Loucy (cell line): ENCODE measurements around the gene TRMU.

Experiments
- H2AFZ ChIP-seq: fragments of 200-600 bp; sonication (generic); 2 replicates; pipeline ENCODE4 v1.6.0; 2016; ENCODE audit warnings: antibody characterized with exemption, mild to moderate bottlenecking, low read length, moderate library complexity
- H3F3A ChIP-seq: fragments of 200-600 bp; 2 replicates; pipeline ENCODE4 v1.6.0; 2016; ENCODE audit warnings: antibody characterized with exemption, low read depth, mild to moderate bottlenecking
- H3K27me3 ChIP-seq: fragments of 200-600 bp; sonication (generic); 2 replicates; pipeline ENCODE4 v1.6.1; 2014; ENCODE audit warnings: low read length, mild to moderate bottlenecking; ENCODE audit not compliant: insufficient read depth, poor library complexity, severe bottlenecking
- H3K36me3 ChIP-seq: fragments of 200-600 bp; sonication (generic); 2 replicates; pipeline ENCODE4 v1.6.1; 2016; ENCODE audit warnings: low read length; ENCODE audit not compliant: insufficient read depth
- H3K4me1 ChIP-seq: fragments of 200-600 bp; sonication (generic); 2 replicates; pipeline ENCODE4 v1.5.1; 2014; ENCODE audit warnings: low read length, mild to moderate bottlenecking; ENCODE audit not compliant: insufficient read depth, poor library complexity, severe bottlenecking
- H3K4me2 ChIP-seq: fragments of 200-600 bp; sonication (generic); 2 replicates; pipeline ENCODE4 v1.6.0; 2014; ENCODE audit warnings: antibody characterized with exemption, low read length, low read depth, mild to moderate bottlenecking; ENCODE audit not compliant: poor library complexity, severe bottlenecking
- H3K4me3 ChIP-seq: fragments of 200-600 bp; sonication (generic); 2 replicates; pipeline ENCODE4 v1.5.1; 2014; ENCODE audit warnings: low read length, mild to moderate bottlenecking, mixed read lengths; ENCODE audit not compliant: poor library complexity, severe bottlenecking
- H3K79me2 ChIP-seq: fragments of 200-600 bp; sonication (generic); 2 replicates; pipeline ENCODE4 v1.6.1; 2014; ENCODE audit warnings: low read length; ENCODE audit not compliant: insufficient read depth
- H3K9ac ChIP-seq: fragments of 200-600 bp; sonication (generic); 2 replicates; pipeline ENCODE4 v1.6.0; 2014; ENCODE audit warnings: mild to moderate bottlenecking, low read depth, low read length, moderate library complexity; ENCODE audit not compliant: poor library complexity, severe bottlenecking
- H3K9me2 ChIP-seq: fragments of 200-600 bp; sonication (generic); replicated peaks from 2 replicates; pipeline ENCODE4 v1.6.1; 2016; ENCODE audit warnings: low read depth, low read length, mixed read lengths
- H3K9me3 ChIP-seq: fragments of 200-600 bp; sonication (generic); 2 replicates; pipeline ENCODE4 v1.6.1; 2014; ENCODE audit warnings: mild to moderate bottlenecking, antibody characterized with exemption, low read length, low read depth; ENCODE audit not compliant: insufficient read depth
- H4K20me1 ChIP-seq: fragments of 200-600 bp; sonication (generic); 2 replicates; pipeline ENCODE4 v1.6.0; 2014; ENCODE audit warnings: antibody characterized with exemption, low read length, mild to moderate bottlenecking; ENCODE audit not compliant: insufficient read depth, poor library complexity, severe bottlenecking
- EZH2phosphoT487 ChIP-seq: fragments of 200-600 bp; IDR thresholded peaks from 2 replicates; pipeline ENCODE4 v1.6.1; 2018; ENCODE audit warnings: antibody characterized with exemption, mild to moderate bottlenecking, moderate library complexity, borderline replicate concordance
- TF ChIP-seq, protein P1 (sequence below): fragments of 200-600 bp; sonication (generic); conservative IDR thresholded peaks from 2 replicates; pipeline ENCODE4 v1.5.1; 2014; ENCODE audit warnings: mild to moderate bottlenecking, antibody characterized with exemption, low read length

TRMU gene

DNA sequence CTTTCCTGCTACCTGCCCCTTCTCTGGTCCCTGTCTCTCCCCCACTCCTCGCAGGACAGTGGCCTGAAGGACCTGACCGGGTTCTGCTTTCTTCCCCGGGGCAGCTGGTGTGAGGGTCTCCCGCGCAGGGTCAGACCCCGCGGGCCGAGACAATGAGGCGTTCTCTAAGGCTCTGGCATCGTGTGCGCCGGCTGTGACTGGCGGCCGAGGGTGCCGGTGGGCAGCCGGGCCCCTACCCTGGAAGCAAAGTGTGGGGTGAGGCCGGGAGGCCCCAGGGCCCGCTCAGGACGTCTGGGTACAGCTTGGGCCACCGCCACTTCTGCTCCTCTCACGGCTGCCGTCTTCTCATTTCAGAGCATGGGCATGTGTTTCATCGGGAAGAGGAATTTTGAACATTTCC lies 16.3 kb downstream of the TRMU start:
- Histone ChIP-seq H2AFZ (no peak overlapping the region), H3K9me2 (no peaks in the 10 kb centered on the region), H3K4me3 (no peak overlapping the region), H3F3A (no peaks in the 10 kb centered on the region), H3K4me1 (peaks cover 13% of the 10 kb centered on the region), H3K9ac (no peak overlapping the region), H3K36me3 (peaks cover 83% of the 10 kb centered on the region; the same call in 1 of the 2 replicates), H4K20me1 (peaks cover 6% of the 10 kb centered on the region), H3K27me3 (no peaks in the 10 kb centered on the region), H3K4me2 (no peak overlapping the region), H3K9me3 (no peaks in the 10 kb centered on the region), H3K79me2 (no peaks in the 10 kb centered on the region)
- TF ChIP-seq EZH2phosphoT487, result no peak
- TF ChIP-seq, protein P1, sequence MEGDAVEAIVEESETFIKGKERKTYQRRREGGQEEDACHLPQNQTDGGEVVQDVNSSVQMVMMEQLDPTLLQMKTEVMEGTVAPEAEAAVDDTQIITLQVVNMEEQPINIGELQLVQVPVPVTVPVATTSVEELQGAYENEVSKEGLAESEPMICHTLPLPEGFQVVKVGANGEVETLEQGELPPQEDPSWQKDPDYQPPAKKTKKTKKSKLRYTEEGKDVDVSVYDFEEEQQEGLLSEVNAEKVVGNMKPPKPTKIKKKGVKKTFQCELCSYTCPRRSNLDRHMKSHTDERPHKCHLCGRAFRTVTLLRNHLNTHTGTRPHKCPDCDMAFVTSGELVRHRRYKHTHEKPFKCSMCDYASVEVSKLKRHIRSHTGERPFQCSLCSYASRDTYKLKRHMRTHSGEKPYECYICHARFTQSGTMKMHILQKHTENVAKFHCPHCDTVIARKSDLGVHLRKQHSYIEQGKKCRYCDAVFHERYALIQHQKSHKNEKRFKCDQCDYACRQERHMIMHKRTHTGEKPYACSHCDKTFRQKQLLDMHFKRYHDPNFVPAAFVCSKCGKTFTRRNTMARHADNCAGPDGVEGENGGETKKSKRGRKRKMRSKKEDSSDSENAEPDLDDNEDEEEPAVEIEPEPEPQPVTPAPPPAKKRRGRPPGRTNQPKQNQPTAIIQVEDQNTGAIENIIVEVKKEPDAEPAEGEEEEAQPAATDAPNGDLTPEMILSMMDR, result no peak

DNA sequence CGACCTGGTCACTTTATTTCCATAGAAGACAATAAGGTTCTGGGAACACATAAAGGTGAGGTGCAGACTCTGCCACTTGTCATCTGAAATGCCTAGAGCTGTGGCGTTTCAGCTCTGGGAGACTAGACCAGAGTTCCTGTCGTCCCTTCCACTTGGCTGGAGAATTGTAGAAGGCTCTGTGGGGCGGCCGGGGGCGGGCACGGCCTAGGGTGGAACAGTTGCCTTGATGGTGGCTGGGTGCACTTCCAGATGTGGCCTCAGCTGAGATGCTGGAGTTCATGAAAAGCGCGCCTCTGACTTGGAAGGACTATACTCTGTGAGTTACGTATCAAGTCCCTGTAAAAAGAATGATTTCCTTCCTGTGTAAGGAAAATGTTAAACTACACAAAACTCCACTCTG lies 16.8 kb downstream of the TRMU start:
- Histone ChIP-seq H3K27me3 (no peaks in the 10 kb centered on the region), H2AFZ (no peak overlapping the region), H3K9me2 (no peaks in the 10 kb centered on the region), H3K36me3 (peaks cover 83% of the 10 kb centered on the region; the same call in 1 of the 2 replicates), H3K79me2 (no peaks in the 10 kb centered on the region), H3K9ac (no peak overlapping the region), H3K4me1 (peaks cover 13% of the 10 kb centered on the region), H3K4me2 (no peak overlapping the region), H3K9me3 (no peaks in the 10 kb centered on the region), H4K20me1 (peaks cover 6% of the 10 kb centered on the region), H3F3A (no peaks in the 10 kb centered on the region), H3K4me3 (no peak overlapping the region)
- no peak for TF ChIP-seq EZH2phosphoT487
- TF ChIP-seq, protein P1, result no peak

- H4K20me1 ChIP-seq, result peaks cover 6% of the 10 kb centered on the region
- H3K36me3 ChIP-seq, result peaks cover 80% of the 10 kb centered on the region; the same call in 1 of the 2 replicates
- H3K4me2 ChIP-seq, result peak overlapping the region; percentile 33
- no peaks in the 10 kb centered on the region for H3K9me2 ChIP-seq
- H3F3A ChIP-seq, result no peaks in the 10 kb centered on the region
- H3K4me1 ChIP-seq, result peaks cover 13% of the 10 kb centered on the region
- H3K4me3 ChIP-seq, result no peak overlapping the region
- no peak overlapping the region for H2AFZ ChIP-seq
- H3K9ac ChIP-seq, result no peak overlapping the region
- no peak for TF ChIP-seq EZH2phosphoT487
- TF ChIP-seq, protein P1, result no peak
- no peaks in the 10 kb centered on the region for H3K27me3 ChIP-seq
- H3K9me3 ChIP-seq, result no peaks in the 10 kb centered on the region
- H3K79me2 ChIP-seq, result no peaks in the 10 kb centered on the region
These were observed 17.3 kb downstream of the TRMU start for GRCh38 chr22:46352691-46353386.
